H1 (cell line): Measurements from ENCODE around the gene EPHA5. TPM values are rescaled to one million over a fixed set of nuclear protein-coding genes. Genes with fewer than 3 reads are reported as not detected.

ENCODE experiments used
- KDM1A ChIP-seq: fragments of 200-600, 300-600 bp; sonication (generic); IDR thresholded peaks from 2 replicates; pipeline ENCODE4 v1.7.1; 2016; ENCODE audit warnings: mild to moderate bottlenecking, low read length, borderline replicate concordance
- MAFK ChIP-seq: IDR thresholded peaks from 2 replicates; pipeline ENCODE4 v1.6.1; 2012; ENCODE audit warnings: low read depth, mild to moderate bottlenecking, improper control_type of control experiment, low read length
- RBBP5 ChIP-seq: IDR thresholded peaks from 2 replicates; pipeline ENCODE4 v1.7.1; 2012; ENCODE audit warnings: low read depth, mild to moderate bottlenecking, inconsistent platforms, low read length, moderate library complexity, borderline replicate concordance
- RFX5 ChIP-seq: IDR thresholded peaks from 2 replicates; pipeline ENCODE4 v1.6.1; 2011; ENCODE audit warnings: low read depth, low read length, improper control_type of control experiment, borderline replicate concordance
- polyA plus RNA-seq, 7 experiments: library from polyadenylated mRNA; depleted of rRNA in 3 of 7; stranded (reverse) in 5 of 7; unstranded in 2 of 7; fragments of >200 nt in 5 of 7; fragments of 200-250 nt in 2 of 7; gene quantifications; 1 replicate in 5 of 7; 2 replicates in 1 of 7; 4 replicates in 1 of 7; pipeline versions ENCODE4 v1.2.1 to v1.2.3, GENCODE V29; 2011 to 2013; ENCODE audit warnings: missing spikeins in 2 of 7, mixed read lengths in 2 of 7
- total RNA-seq: library from RNA; stranded (reverse); fragmentation: NEBNext Ultra II Directional; extraction: Animal tissue kit (Norgen Biotek cat#: 25700); gene quantifications from 2 replicates; pipeline ENCODE4 v1.2.1, GENCODE V29; 2021

EPHA5 gene
- total and polyA plus RNA-seq, 2 of the 8 experiments (the other 6 are each of a cell fraction or from before 2014, with no cell fraction given), result 0.03 to 0.11 TPM

GRCh38 chr4:65604515-65604914 is 65.8 kb downstream of the EPHA5 start (continued):
- TF ChIP-seq RBBP5, result no peak
- TF ChIP-seq MAFK, result no peak
- TF ChIP-seq RFX5, result no peak
- no peak for TF ChIP-seq KDM1A
- TF ChIP-seq, all 59 proteins: peak for 0
